ENCODE measurements around the gene SIRPA. TPM values are rescaled to one million over a fixed set of nuclear protein-coding genes. Genes with fewer than 3 reads are reported as not detected.

SIRPA gene
- total and polyA plus RNA-seq, 2 of the 8 experiments (the other 6 are each of a cell fraction or from before 2014, with no cell fraction given) = 3.9 to 4.3 TPM

DNA sequence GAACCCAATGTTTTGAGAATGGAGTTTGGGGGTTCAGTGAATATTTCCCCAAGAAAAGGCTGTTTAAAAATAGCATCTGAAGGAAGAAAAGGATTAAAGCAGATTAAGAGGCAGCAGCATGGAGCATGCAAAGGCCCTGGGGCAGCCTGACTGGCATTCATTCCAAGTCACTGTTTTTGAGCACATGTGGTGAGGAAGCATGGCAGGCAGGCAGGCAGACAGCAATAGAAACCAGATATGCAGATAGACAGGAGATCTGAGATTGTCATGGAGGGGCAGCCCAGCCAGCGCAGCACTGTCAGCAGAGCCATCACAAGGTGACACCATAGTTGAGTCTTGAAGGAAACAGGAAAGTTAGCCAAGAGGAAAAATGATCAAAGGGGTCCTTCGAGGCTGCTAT lies 37.8 kb downstream of the SIRPA start:
- DNase-seq (ENCODE audit: low read depth in 1 of 2, low spot score in 2 of 2) (no peak), FAIRE-seq (no peak)
- Histone ChIP-seq H3K18ac (ENCODE audit: extremely low read depth, low read length) (no peak overlapping the region), H4K91ac (replicated peaks; ENCODE audit: insufficient read length, low read length) (no peak overlapping the region), H4K20me1 (replicated peaks in 1 of 2; ENCODE audit: control insufficient read depth in 1 of 2, insufficient read depth in 2 of 2, low read length in 2 of 2) (no peaks in the 10 kb centered on the region), H3K36me3 (ENCODE audit: control insufficient read depth in 2 of 4, insufficient read depth in 4 of 4, low read length in 3 of 4) (no peaks in the 10 kb centered on the region), H3K27ac (ENCODE audit: low read depth, low read length) (no peak overlapping the region), H3K27me3 (replicated peaks in 1 of 4; ENCODE audit: control insufficient read depth in 3 of 4, extremely low read depth in 1 of 4, insufficient read depth in 3 of 4, low read length in 3 of 4) (no peaks in the 10 kb centered on the region), H3K79me2 (ENCODE audit: control insufficient read depth in 1 of 2, insufficient read depth in 2 of 2, low read length in 2 of 2) (no peaks in the 10 kb centered on the region), H2BK20ac (ENCODE audit: low read length) (no peak overlapping the region), H3K9ac (replicated peaks in 1 of 4; ENCODE audit: extremely low read depth in 1 of 4, low read depth in 3 of 4, low read length in 3 of 4) (no peak overlapping the region), H2AFZ (ENCODE audit: low read length) (no peak overlapping the region), H3K23me2 (ENCODE audit: low read depth, low read length) (no peaks in the 10 kb centered on the region), H2BK15ac (ENCODE audit: low read length) (no peak overlapping the region), H3K56ac (replicated peaks; ENCODE audit: insufficient read length, low read depth, low read length) (no peak overlapping the region), H3K4me3 (ENCODE audit: extremely low read depth in 1 of 4, insufficient read depth in 2 of 4, low read depth in 3 of 4, low read length in 4 of 4) (no peak overlapping the region), H4K8ac (ENCODE audit: extremely low read depth, insufficient read depth, low read length) (no peak overlapping the region), H3K4ac (replicated peaks; ENCODE audit: insufficient read length, low read depth, low read length) (no peak overlapping the region), H3K23ac (ENCODE audit: insufficient read length) (no peak overlapping the region), H3K14ac (ENCODE audit: insufficient read length) (no peak overlapping the region), H2AK5ac (ENCODE audit: low read depth, low read length) (no peak overlapping the region), H3K4me1 (replicated peaks in 1 of 4; ENCODE audit: control insufficient read depth in 3 of 4, insufficient read depth in 4 of 4, low read length in 3 of 4) (peaks cover 0 to 6% (median 2%) of the 10 kb centered on the region in 4 experiments; a peak in 4 of 7 replicates), H3K4me2 (ENCODE audit: insufficient read depth in 1 of 2, low read depth in 2 of 2, low read length in 2 of 2) (no peak overlapping the region), H2BK120ac (replicated peaks; ENCODE audit: low read depth, low read length) (no peak overlapping the region), H4K5ac (ENCODE audit: insufficient read length, low read depth, low read length) (no peak overlapping the region), H2BK12ac (ENCODE audit: low read depth, low read length) (no peak overlapping the region), H2BK5ac (ENCODE audit: low read depth, low read length) (no peak overlapping the region), H3K79me1 (ENCODE audit: low read depth, low read length) (no peaks in the 10 kb centered on the region), H3K9me3 (ENCODE audit: insufficient read depth in 2 of 2, low read depth in 1 of 2, low read length in 1 of 2) (no peaks in the 10 kb centered on the region)
- no peak for TF ChIP-seq RFX5 (IDR thresholded peaks at IDR 0.05; ENCODE audit: borderline replicate concordance, low read depth, low read length)
- TF ChIP-seq KDM1A (IDR thresholded peaks at IDR 0.05; ENCODE audit: borderline replicate concordance, low read length) = peak; percentile 45; the same call in 1 of the 2 replicates
- no peak for TF ChIP-seq ZNF274 (IDR thresholded peaks at IDR 0.05; ENCODE audit: borderline replicate concordance, extremely low read depth, low read length)
- no peak for TF ChIP-seq GTF2F1 (IDR thresholded peaks at IDR 0.05; ENCODE audit: borderline replicate concordance, low read depth, low read length)
- CTCF ChIA-PET (ENCODE audit: partially characterized antibody) = no interaction called here
- WGBS, 2 experiments (ENCODE audit: extremely low coverage in 1 of 2, insufficient coverage in 1 of 2, insufficient read length in 1 of 2, insufficient replicate concordance in 2 of 2, low coverage in 1 of 2, low lambda C conversion rate in 2 of 2, missing lambda C conversion rate in 1 of 2) = 91% methylated on average over 2 of the region's 2 CpGs; no CpG with 5 or more reads in 1 of the 2 experiments
- POLR2A ChIA-PET (ENCODE audit: partially characterized antibody) = interaction anchor here (1.1 kb wide), 1 partner anchor 27 kb away, joined by 3 read pairs; no protein-coding TSS in a partner anchor
